ENCODE results near the gene KLHL36. TPM values are rescaled to one million over a fixed set of nuclear protein-coding genes. Genes with fewer than 3 reads are reported as not detected.

The KLHL36 gene
- total RNA-seq, 1 experiment from 2014 or later, result 36.7 TPM

DNA sequence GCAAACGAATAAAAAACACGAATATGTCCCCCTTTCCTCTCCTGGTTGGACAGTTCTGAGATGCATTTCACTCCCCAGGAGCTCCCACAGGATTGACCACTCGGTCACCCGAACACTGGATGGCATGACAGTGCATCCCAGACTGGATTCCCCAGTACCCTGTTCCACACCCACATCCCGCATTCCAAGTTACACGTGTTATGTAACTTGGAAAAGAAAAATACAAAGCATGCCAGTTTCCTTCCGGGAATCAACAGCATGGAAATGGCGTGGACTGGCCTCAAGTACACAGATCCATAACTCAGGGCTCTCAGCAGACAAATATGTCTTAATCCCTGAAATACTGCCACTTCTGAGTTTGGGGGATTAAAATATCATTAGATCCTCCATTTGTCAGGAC, 12.6 kb upstream of the KLHL36 start:
- no peaks in the 10 kb centered on the region for H3K79me1 ChIP-seq (ENCODE audit: insufficient read depth, low read depth, low read length, poor library complexity, severe bottlenecking)
- H3K27ac ChIP-seq (ENCODE audit: insufficient read length, low read depth, low read length), result no peak overlapping the region
- no peak overlapping the region for H2BK12ac ChIP-seq (ENCODE audit: insufficient read length, low read depth, low read length)
- no peak overlapping the region for H3K4ac ChIP-seq (ENCODE audit: low read depth, low read length)
- H2AFZ ChIP-seq (ENCODE audit: low read length), result no peak overlapping the region
- H3K27ac Mint-ChIP-seq, result no peak overlapping the region
- TF ChIP-seq, protein P1, sequence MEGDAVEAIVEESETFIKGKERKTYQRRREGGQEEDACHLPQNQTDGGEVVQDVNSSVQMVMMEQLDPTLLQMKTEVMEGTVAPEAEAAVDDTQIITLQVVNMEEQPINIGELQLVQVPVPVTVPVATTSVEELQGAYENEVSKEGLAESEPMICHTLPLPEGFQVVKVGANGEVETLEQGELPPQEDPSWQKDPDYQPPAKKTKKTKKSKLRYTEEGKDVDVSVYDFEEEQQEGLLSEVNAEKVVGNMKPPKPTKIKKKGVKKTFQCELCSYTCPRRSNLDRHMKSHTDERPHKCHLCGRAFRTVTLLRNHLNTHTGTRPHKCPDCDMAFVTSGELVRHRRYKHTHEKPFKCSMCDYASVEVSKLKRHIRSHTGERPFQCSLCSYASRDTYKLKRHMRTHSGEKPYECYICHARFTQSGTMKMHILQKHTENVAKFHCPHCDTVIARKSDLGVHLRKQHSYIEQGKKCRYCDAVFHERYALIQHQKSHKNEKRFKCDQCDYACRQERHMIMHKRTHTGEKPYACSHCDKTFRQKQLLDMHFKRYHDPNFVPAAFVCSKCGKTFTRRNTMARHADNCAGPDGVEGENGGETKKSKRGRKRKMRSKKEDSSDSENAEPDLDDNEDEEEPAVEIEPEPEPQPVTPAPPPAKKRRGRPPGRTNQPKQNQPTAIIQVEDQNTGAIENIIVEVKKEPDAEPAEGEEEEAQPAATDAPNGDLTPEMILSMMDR (conservative IDR thresholded peaks at IDR 0.05), result no peak
- H2BK120ac ChIP-seq (ENCODE audit: low read depth, low read length, poor library complexity, severe bottlenecking), result no peak overlapping the region
- no peak overlapping the region for H3K9ac ChIP-seq (ENCODE audit: extremely low read depth, insufficient read length, low read length)
- H2BK5ac ChIP-seq (ENCODE audit: insufficient read length, low read length), result no peak overlapping the region
- no peak overlapping the region for H3T11ph ChIP-seq (ENCODE audit: low read length)
- no peaks in the 10 kb centered on the region; the same call in 1 of the 2 replicates for H3K27me3 Mint-ChIP-seq (ENCODE audit: low read depth)
- WGBS (ENCODE audit: extremely low coverage, insufficient read length, low lambda C conversion rate), result no CpG with 5 or more reads among the region's 8 CpGs
- no peak overlapping the region for H4K8ac ChIP-seq (replicated peaks; ENCODE audit: insufficient read length, low read depth, low read length)
- no peak overlapping the region for H4K91ac ChIP-seq (ENCODE audit: insufficient read length, low read depth, low read length)
- no peak overlapping the region for H3K4me2 ChIP-seq (ENCODE audit: insufficient read depth, insufficient read length, low read length)
- H2BK20ac ChIP-seq (ENCODE audit: low read depth, low read length, poor library complexity, severe bottlenecking), result no peak overlapping the region
- no peak overlapping the region for H3K14ac ChIP-seq (ENCODE audit: insufficient read depth, low read length)
- no peak for DNase-seq
- H2BK15ac ChIP-seq (ENCODE audit: low read depth, low read length), result no peak overlapping the region
- H4K20me1 ChIP-seq (ENCODE audit: control insufficient read depth, insufficient read depth, insufficient read length), result no peaks in the 10 kb centered on the region
- no peaks in the 10 kb centered on the region for H3K23me2 ChIP-seq (ENCODE audit: insufficient read length, low read depth, low read length, poor library complexity, severe bottlenecking)
- H3K4me1 ChIP-seq (ENCODE audit: insufficient read depth, low read length), result no peaks in the 10 kb centered on the region
- H2AK5ac ChIP-seq (ENCODE audit: insufficient read length, low read length), result no peak overlapping the region
- no peak overlapping the region for H4K5ac ChIP-seq (ENCODE audit: insufficient read length, low read depth, low read length)
- no peaks in the 10 kb centered on the region for H3K27me3 ChIP-seq (ENCODE audit: insufficient read depth, low read length)
- H3K4me3 Mint-ChIP-seq, result no peak overlapping the region
- H3K56ac ChIP-seq (ENCODE audit: insufficient read length, low read depth, low read length), result no peak overlapping the region
- no peak overlapping the region for H3K18ac ChIP-seq (ENCODE audit: insufficient read length, low read depth, low read length)
- no peaks in the 10 kb centered on the region for H3K9me3 ChIP-seq (ENCODE audit: control insufficient read depth, low read depth, low read length)
- H3K79me2 ChIP-seq (ENCODE audit: insufficient read depth, low read length), result no peaks in the 10 kb centered on the region
- peaks cover 0 to 11% of the 10 kb centered on the region in 2 experiments; a peak in 3 of 4 replicates for H3K4me1 Mint-ChIP-seq
- peaks cover 0 to 2% of the 10 kb centered on the region in 2 experiments; a peak in 2 of 5 replicates for H3K9me3 Mint-ChIP-seq
- no peak overlapping the region for H3K23ac ChIP-seq (ENCODE audit: insufficient read length, low read depth, low read length)
- H3K36me3 Mint-ChIP-seq (ENCODE audit: insufficient read depth in 1 of 3, low read depth in 3 of 3), result no peaks in the 10 kb centered on the region
